LNCAP (cell line): ENCODE measurements around the gene MITF.

Experiments used
- TF ChIP-seq, protein P1 (sequence below): fragments of 450-650 bp; IDR thresholded peaks from 2 replicates; pipeline ENCODE4 v1.5.1; 2017; ENCODE audit warnings: mild to moderate bottlenecking

MITF gene

DNA sequence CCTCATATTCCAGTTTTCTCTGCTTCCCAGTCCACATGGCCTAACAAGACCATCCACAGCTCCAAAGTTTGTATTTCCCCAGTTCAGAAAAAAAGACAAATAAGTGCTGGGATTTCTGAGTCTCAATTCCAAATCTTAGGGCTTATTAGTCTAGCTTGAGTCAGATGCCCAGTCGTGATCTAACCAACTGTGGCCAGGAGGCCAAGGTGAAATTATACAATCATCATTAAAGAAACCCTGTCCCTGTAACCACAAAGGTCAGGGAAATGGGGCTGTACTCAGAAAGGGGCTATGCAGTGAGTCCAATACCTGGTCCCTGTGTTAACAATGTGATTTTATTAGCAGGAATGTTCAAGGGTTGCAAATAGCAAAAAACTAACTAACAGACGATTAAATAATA is 40.5 kb upstream of the MITF start:
- TF ChIP-seq, protein P1, sequence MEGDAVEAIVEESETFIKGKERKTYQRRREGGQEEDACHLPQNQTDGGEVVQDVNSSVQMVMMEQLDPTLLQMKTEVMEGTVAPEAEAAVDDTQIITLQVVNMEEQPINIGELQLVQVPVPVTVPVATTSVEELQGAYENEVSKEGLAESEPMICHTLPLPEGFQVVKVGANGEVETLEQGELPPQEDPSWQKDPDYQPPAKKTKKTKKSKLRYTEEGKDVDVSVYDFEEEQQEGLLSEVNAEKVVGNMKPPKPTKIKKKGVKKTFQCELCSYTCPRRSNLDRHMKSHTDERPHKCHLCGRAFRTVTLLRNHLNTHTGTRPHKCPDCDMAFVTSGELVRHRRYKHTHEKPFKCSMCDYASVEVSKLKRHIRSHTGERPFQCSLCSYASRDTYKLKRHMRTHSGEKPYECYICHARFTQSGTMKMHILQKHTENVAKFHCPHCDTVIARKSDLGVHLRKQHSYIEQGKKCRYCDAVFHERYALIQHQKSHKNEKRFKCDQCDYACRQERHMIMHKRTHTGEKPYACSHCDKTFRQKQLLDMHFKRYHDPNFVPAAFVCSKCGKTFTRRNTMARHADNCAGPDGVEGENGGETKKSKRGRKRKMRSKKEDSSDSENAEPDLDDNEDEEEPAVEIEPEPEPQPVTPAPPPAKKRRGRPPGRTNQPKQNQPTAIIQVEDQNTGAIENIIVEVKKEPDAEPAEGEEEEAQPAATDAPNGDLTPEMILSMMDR: no peak

GRCh38 chr3:69699183-69699582 is 40.1 kb upstream of the MITF start:
- TF ChIP-seq, protein P1: no peak

DNA sequence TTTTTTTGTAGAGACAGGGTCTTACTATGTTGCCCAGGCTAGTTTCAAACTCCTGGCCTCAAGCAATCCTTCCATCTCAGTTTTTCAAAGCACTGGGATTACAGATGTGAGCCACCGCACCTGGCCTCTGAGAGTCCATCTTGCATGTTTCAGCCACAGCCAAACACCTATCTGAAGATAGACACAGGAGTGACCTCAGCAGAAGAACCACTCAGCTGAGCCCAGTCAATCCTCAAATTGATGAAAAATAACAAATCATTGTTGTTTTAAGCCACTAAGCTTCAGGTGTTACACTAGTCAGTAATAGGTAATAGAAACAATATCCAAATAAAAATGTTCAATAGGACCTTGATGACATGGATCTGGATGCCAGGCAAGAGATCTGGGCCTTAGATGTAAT is 38.3 kb upstream of the MITF start:
- TF ChIP-seq, protein P1: no peak

- TF ChIP-seq, protein P1: no peak
Measured at GRCh38 chr3:69710153-69710977, 28.9 kb upstream of the MITF start.

DNA sequence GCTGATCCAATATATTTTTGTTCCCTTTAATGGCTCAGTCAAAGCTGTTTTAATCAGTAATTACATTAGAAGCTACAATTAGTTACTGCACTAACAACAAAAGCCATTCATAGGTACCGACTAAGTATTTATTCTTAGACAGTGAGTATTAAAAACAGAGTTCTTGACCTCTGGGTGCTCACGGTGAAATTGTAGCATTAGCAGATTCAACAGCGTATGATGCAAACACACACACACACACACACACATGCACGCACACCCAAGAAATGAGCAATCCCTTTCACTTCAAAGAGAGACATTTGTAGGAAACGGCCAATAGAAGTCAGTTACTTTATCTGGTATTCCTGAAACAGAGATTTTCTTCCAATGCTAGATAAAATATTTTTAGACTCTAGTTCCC is 27.0 kb upstream of the MITF start:
- TF ChIP-seq, protein P1: no peak

DNA sequence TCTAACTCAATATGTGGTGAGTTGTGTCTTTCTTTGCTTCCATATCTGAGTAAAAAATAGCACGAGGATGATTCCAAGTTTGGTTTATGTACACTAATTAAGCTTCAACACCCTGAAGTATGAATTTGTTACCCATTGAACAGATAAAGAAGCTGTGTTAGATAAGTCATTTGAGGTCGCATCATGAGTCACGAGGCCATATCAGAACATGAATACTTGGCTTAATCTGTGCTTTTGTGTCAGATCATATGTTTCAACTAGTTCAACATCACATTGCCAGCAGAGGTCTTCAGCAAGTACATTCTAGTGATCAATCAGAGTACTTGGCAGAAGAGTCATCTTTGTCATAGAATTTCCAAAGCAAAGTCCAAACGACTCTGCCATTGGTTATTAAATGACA is 26.3 kb upstream of the MITF start:
- TF ChIP-seq, protein P1: no peak

DNA sequence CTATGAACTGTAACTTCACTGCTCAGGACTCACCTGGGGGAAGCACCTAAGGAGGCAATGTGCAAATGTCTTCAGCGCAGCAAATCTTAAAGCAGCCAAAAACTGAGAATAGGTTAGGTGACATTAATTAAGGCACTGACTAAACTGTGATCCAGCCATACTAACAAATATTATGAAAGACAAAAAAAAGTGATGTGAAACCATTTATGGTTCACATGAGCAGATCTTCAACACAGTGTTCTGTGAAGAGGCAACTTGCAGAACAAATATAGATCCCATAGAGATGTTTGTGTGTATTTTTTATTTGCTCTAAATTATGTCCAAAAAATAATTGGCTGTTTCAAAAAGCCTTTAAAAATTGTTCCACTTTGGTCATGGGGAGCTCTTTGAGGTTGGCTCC is 24.1 kb upstream of the MITF start:
- TF ChIP-seq, protein P1: no peak
